ENCODE measurements around the gene SH3BP1. TPM values are rescaled to one million over a fixed set of nuclear protein-coding genes. Genes with fewer than 3 reads are reported as not detected.

Gene SH3BP1
- total and polyA plus RNA-seq, 2 donors (not counting 1 experiment from before 2014, with no cell fraction given) = 44.0 to 69.7 TPM

GRCh38 chr22:37659066-37659896 lies 19.8 kb downstream of the SH3BP1 start:
- peak overlapping the region; percentile 66 for H2AFZ ChIP-seq (ENCODE audit: insufficient read depth, low read depth, low read length, poor library complexity, severe bottlenecking)
- H3K9me3 ChIP-seq (ENCODE audit: control extremely low read depth in 1 of 3, control insufficient read depth in 2 of 3, insufficient read depth in 1 of 3, low read length in 2 of 3) = no peaks in the 10 kb centered on the region
- H3K4me1 Mint-ChIP-seq = peaks cover 49% of the 10 kb centered on the region

More at GRCh38 chr22:37659066-37659896, 19.8 kb downstream of the SH3BP1 start:
- Histone ChIP-seq H4K20me1 (ENCODE audit: control insufficient read depth, insufficient read depth, low read length, poor library complexity, severe bottlenecking) (peaks cover 8% of the 10 kb centered on the region), H3K9ac (ENCODE audit: low read length) (peak overlapping the region; percentile 66), H3K27ac (ENCODE audit: low read length in 2 of 2) (peak overlapping the region; percentile 48 to 71), H3K79me2 (ENCODE audit: control insufficient read depth, insufficient read depth, low read length) (peaks cover 45% of the 10 kb centered on the region), H3K27me3 (replicated peaks in 1 of 4; ENCODE audit: control extremely low read depth in 1 of 4, control insufficient read depth in 3 of 4, insufficient read depth in 4 of 4, low read length in 3 of 4) (no peaks in the 10 kb centered on the region), H3K4me2 (replicated peaks; ENCODE audit: low read depth, low read length, poor library complexity, severe bottlenecking) (peak overlapping the region; percentile 97), H3K4me1 (ENCODE audit: control insufficient read depth in 2 of 2, insufficient read depth in 2 of 2, low read length in 2 of 2) (peaks cover 38 to 49% of the 10 kb centered on the region in 2 donors), H3K36me3 (replicated peaks in 1 of 2; ENCODE audit: control extremely low read depth in 1 of 2, control insufficient read depth in 1 of 2, extremely low read depth in 1 of 2, insufficient read depth in 2 of 2, low read length in 1 of 2) (peaks cover 0 to 5% of the 10 kb centered on the region in 2 experiments), H3K4me3 (ENCODE audit: control extremely low read depth in 1 of 5, extremely low read depth in 1 of 5, insufficient read depth in 1 of 5, low read depth in 2 of 5, low read length in 4 of 5) (peak overlapping the region; percentile 39 to 71 (median 56))
- WGBS (ENCODE audit: insufficient coverage) = 4% methylated on average over 68 of the region's 68 CpGs
- TF ChIP-seq CTCF (IDR thresholded peaks at IDR 0.05) (no peak), EZH2 (IDR thresholded peaks at IDR 0.05; ENCODE audit: borderline replicate concordance, insufficient read depth, low read depth, low read length, poor library complexity, severe bottlenecking) (no peak)
- intact Hi-C loops (cut with micrococcal nuclease) = no loop called here
- H3K9me3 Mint-ChIP-seq (ENCODE audit: insufficient read depth) = no peaks in the 10 kb centered on the region
- no peaks in the 10 kb centered on the region for H3K27me3 Mint-ChIP-seq
- ChIA-PET CTCF (interaction anchor here (1.2 to 22.6 kb wide), 11 partner anchors 9 to 204 kb away, joined by 3 to 462 read pairs (median 13); partner anchors contain the start of genes GGA1, LGALS1 and NOL12), POLR2A (interaction anchor here (0.7 to 3.0 kb wide), 9 partner anchors 17 to 51 kb away, joined by 3 to 44 read pairs (median 7); partner anchors contain the start of genes GGA1, LGALS1 and NOL12)
- DNase-seq (peak; percentile 74), ATAC-seq (ENCODE audit: low read depth) (no peak)
- peak overlapping the region; percentile 89 for H3K4me3 Mint-ChIP-seq
- peak overlapping the region; percentile 88 for H3K27ac Mint-ChIP-seq

Data from B cell (primary cell).